Mesenchymal stem cell (in vitro differentiated cells and primary cell): ENCODE measurements around the gene PSTPIP2.
"Not testable (repeated sequence)": the region's sequence is repeated elsewhere in the genome, so short reads cannot be mapped to it uniquely, and the experiment has no call there.

Experiments used
- DNase-seq: peaks from one replicate; pipeline ENCODE4 v3.0.0-alpha.2; 2013
- H2AFZ ChIP-seq: one replicate; pipeline ENCODE4 v1.6.1; 2013; ENCODE audit warnings: low read depth, mild to moderate bottlenecking, control low read depth, inconsistent platforms, low read length, moderate library complexity
- H2AK5ac ChIP-seq: 2 replicates; pipeline ENCODE4 v1.6.1; 2013; ENCODE audit warnings: low read length, moderate library complexity, mild to moderate bottlenecking, inconsistent platforms; ENCODE audit not compliant: severe bottlenecking
- H2BK120ac ChIP-seq: one replicate; pipeline ENCODE4 v1.6.1; 2013; ENCODE audit warnings: low read depth, mild to moderate bottlenecking, inconsistent platforms, low read length, moderate library complexity
- H2BK12ac ChIP-seq, 2 experiments: one replicate each; pipeline ENCODE4 v1.6.1; 2013; ENCODE audit warnings: inconsistent platforms in 2 of 2, low read length in 2 of 2, mild to moderate bottlenecking in 2 of 2, moderate library complexity in 2 of 2, control low read depth in 1 of 2
- H2BK15ac ChIP-seq: one replicate; pipeline ENCODE4 v1.6.1; 2013; ENCODE audit warnings: mild to moderate bottlenecking, low read depth, inconsistent platforms; ENCODE audit not compliant: poor library complexity, severe bottlenecking
- H2BK5ac ChIP-seq: 2 replicates; pipeline ENCODE4 v1.6.1; 2013; ENCODE audit warnings: low read depth, mild to moderate bottlenecking, low read length, control low read depth, inconsistent platforms; ENCODE audit not compliant: poor library complexity, severe bottlenecking
- H3K14ac ChIP-seq, 2 experiments: one replicate each; pipeline ENCODE4 v1.6.1; 2013; ENCODE audit warnings: inconsistent platforms in 2 of 2, low read length in 2 of 2, control low read depth in 1 of 2, mild to moderate bottlenecking in 1 of 2, moderate library complexity in 1 of 2
- H3K18ac ChIP-seq, 2 experiments: one replicate each; pipeline ENCODE4 v1.6.1; 2013; ENCODE audit warnings: inconsistent platforms in 2 of 2, low read length in 2 of 2, control low read depth in 1 of 2, low read depth in 1 of 2, mild to moderate bottlenecking in 1 of 2
- H3K23ac ChIP-seq, 2 experiments: one replicate each; pipeline ENCODE4 v1.6.1; 2013; ENCODE audit warnings: inconsistent platforms in 2 of 2, low read length in 2 of 2, mild to moderate bottlenecking in 2 of 2, moderate library complexity in 2 of 2, control low read depth in 1 of 2
- H3K27ac ChIP-seq: 2 replicates; pipeline ENCODE4 v1.5.1; 2013; ENCODE audit warnings: mild to moderate bottlenecking, moderate library complexity, low read length, control low read depth, inconsistent platforms; ENCODE audit not compliant: poor library complexity, severe bottlenecking
- H3K27me3 ChIP-seq, 2 experiments: 2 replicates each; pipeline versions ENCODE4 v1.6.1 to v1.7.0; 2013; ENCODE audit warnings: low read length in 2 of 2, mild to moderate bottlenecking in 2 of 2, moderate library complexity in 2 of 2, control low read depth in 1 of 2, inconsistent platforms in 1 of 2; ENCODE audit not compliant: control insufficient read depth in 1 of 2, insufficient read depth in 1 of 2
- H3K36me3 ChIP-seq, 2 experiments: 2 replicates each; pipeline versions ENCODE4 v1.6.1 to v1.7.0; 2013; ENCODE audit warnings: low read length in 2 of 2, control low read depth in 1 of 2, inconsistent platforms in 1 of 2, low read depth in 1 of 2, mild to moderate bottlenecking in 1 of 2; ENCODE audit not compliant: insufficient read depth in 2 of 2, control insufficient read depth in 1 of 2
- H3K4ac ChIP-seq, 2 experiments: one replicate each; pipeline ENCODE4 v1.6.1; 2013; ENCODE audit warnings: inconsistent platforms in 2 of 2, low read length in 2 of 2, mild to moderate bottlenecking in 2 of 2, moderate library complexity in 2 of 2, control low read depth in 1 of 2, low read depth in 1 of 2
- H3K4me1 ChIP-seq: 2 replicates; pipeline ENCODE4 v1.6.1; 2013; ENCODE audit warnings: low read depth, low read length, control low read depth; ENCODE audit not compliant: control insufficient read depth, insufficient read depth
- H3K4me2 ChIP-seq: 2 replicates; pipeline ENCODE4 v1.6.1; 2013; ENCODE audit warnings: low read length, mild to moderate bottlenecking, inconsistent platforms; ENCODE audit not compliant: poor library complexity, severe bottlenecking
- H3K4me3 ChIP-seq, 2 experiments: 2 replicates each; pipeline versions ENCODE4 v1.5.1 to v1.7.0; 2013; ENCODE audit warnings: low read length in 2 of 2, mild to moderate bottlenecking in 2 of 2, control low read depth in 1 of 2, low read depth in 1 of 2; ENCODE audit not compliant: insufficient read depth in 1 of 2
- H3K79me1 ChIP-seq: replicated peaks from 2 replicates; pipeline ENCODE4 v1.6.1; 2013; ENCODE audit warnings: mild to moderate bottlenecking, control low read depth, low read length, inconsistent platforms; ENCODE audit not compliant: poor library complexity, severe bottlenecking
- H3K9ac ChIP-seq: 2 replicates; pipeline ENCODE4 v1.7.0; 2013; ENCODE audit warnings: mild to moderate bottlenecking, low read length, moderate library complexity
- H3K9me3 ChIP-seq: 2 replicates; pipeline ENCODE4 v1.7.0; 2013; ENCODE audit warnings: mild to moderate bottlenecking, low read length; ENCODE audit not compliant: control insufficient read depth
- H4K8ac ChIP-seq: one replicate; pipeline ENCODE4 v1.6.1; 2013; ENCODE audit warnings: inconsistent platforms, mild to moderate bottlenecking, low read length, moderate library complexity
- H4K91ac ChIP-seq: one replicate; pipeline ENCODE4 v1.6.1; 2013; ENCODE audit warnings: mild to moderate bottlenecking, low read length, inconsistent platforms
- WGBS: methylation state at CpG from one replicate; pipeline ENCODE4 v1.1.7; 2013; ENCODE audit warnings: mixed read lengths; 5-methylcytosine and 5-hydroxymethylcytosine counted together

The PSTPIP2 gene

DNA sequence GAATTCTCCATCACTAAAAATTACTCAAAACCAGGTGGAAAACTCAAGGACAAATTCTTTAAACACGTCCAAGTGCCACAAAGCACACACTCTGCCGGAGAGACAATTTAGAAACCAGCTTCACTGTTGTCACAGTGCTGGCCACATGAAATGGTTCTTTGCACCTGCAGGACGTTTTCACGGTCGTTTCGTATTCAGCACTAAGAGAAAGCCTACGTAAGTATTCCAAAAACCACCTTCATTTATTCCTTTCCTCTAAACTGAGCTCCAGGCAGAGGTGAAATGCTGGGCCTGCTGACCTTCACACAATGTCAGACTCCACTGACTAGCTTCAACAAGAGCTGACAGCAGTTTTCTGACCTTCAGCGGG, 25.4 kb upstream of the PSTPIP2 start:
- H2BK5ac ChIP-seq = no peak overlapping the region
- DNase-seq = no peak
- H3K9ac ChIP-seq = peak overlapping the region; percentile 99
- peak overlapping the region in 1 of 2 experiments; percentile 99 for H3K14ac ChIP-seq
- H3K4me3 ChIP-seq = peak overlapping the region; percentile 99 to 100
- H3K23ac ChIP-seq = peak overlapping the region; percentile 71 to 85
- WGBS = 1% methylated on average over 8 of the region's 8 CpGs
- peak overlapping the region; percentile 97 for H4K8ac ChIP-seq
- H2AFZ ChIP-seq = peak overlapping the region; percentile 60
- peaks cover 17 to 24% of the 10 kb centered on the region in 2 experiments for H3K36me3 ChIP-seq
- H4K91ac ChIP-seq = peak overlapping the region; percentile 98
- peaks cover 3% of the 10 kb centered on the region for H3K79me1 ChIP-seq
- H3K9me3 ChIP-seq = no peaks in the 10 kb centered on the region
- peak overlapping the region; percentile 98 to 100 for H3K18ac ChIP-seq
- H2AK5ac ChIP-seq = peak overlapping the region; percentile 84
- peaks cover 13% of the 10 kb centered on the region for H3K4me1 ChIP-seq
- no peak overlapping the region for H2BK15ac ChIP-seq
- peak overlapping the region; percentile 93 to 98 for H3K4ac ChIP-seq
- H3K27ac ChIP-seq = peak overlapping the region; percentile 85
- H3K27me3 ChIP-seq = no peaks in the 10 kb centered on the region
- peak overlapping the region; percentile 71 for H2BK120ac ChIP-seq
- H3K4me2 ChIP-seq = peak overlapping the region; percentile 81
- H2BK12ac ChIP-seq = no peak overlapping the region

DNA sequence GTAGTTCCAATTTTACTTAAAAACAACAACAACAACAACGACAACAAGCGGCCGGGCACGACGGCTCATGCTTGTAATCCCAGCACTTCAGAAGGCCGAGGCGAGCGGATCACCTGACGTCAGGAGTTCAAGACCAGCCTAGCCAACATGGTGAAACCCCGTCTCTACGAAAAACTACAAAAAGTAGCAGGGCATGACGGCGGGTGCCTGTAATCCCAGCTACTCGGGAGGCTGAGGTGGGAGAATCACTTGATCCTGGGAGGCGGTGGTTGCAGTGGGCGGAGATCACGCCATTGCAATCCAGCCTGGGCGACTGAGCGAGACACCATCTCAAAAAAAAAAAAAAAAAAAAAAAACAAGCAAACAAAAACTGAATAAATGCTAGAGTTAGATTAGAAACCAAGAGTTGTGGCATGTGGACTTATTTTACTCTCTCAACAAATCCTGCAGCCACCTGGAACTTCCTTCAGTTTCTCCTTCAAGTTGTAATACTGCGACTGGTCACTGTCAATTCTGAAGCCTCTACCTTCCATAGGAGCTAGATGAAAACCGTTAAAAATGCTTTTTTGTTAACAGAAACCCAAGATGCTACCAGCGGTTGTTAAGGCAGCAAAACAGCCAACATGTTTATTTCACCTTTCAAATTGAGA, 24.7 kb upstream of the PSTPIP2 start:
- no peaks in the 10 kb centered on the region for H3K9me3 ChIP-seq
- no peak overlapping the region for H2BK120ac ChIP-seq
- peak overlapping the region; percentile 99 to 100 for H3K4me3 ChIP-seq
- H3K4me2 ChIP-seq = peak overlapping the region; percentile 81
- no peak overlapping the region for H3K4ac ChIP-seq
- no peak overlapping the region for H3K23ac ChIP-seq
- H2BK12ac ChIP-seq = no peak overlapping the region
- peak overlapping the region; percentile 9 for H3K27ac ChIP-seq
- peaks cover 3% of the 10 kb centered on the region for H3K79me1 ChIP-seq
- no peaks in the 10 kb centered on the region for H3K27me3 ChIP-seq
- no peak overlapping the region for H2AK5ac ChIP-seq
- H3K9ac ChIP-seq = peak overlapping the region; percentile 99
- H2BK15ac ChIP-seq = no peak overlapping the region
- H3K14ac ChIP-seq = no peak overlapping the region
- H3K4me1 ChIP-seq = peaks cover 13% of the 10 kb centered on the region
- H3K18ac ChIP-seq = peak overlapping the region in 1 of 2 experiments; percentile 2
- WGBS = 61% methylated on average over 17 of the region's 22 CpGs
- no peak overlapping the region for H2BK5ac ChIP-seq
- peak; percentile 26 for DNase-seq
- peaks cover 22 to 26% of the 10 kb centered on the region in 2 experiments for H3K36me3 ChIP-seq
- H4K91ac ChIP-seq = no peak overlapping the region
- no peak overlapping the region for H4K8ac ChIP-seq
- H2AFZ ChIP-seq = no peak overlapping the region

DNA sequence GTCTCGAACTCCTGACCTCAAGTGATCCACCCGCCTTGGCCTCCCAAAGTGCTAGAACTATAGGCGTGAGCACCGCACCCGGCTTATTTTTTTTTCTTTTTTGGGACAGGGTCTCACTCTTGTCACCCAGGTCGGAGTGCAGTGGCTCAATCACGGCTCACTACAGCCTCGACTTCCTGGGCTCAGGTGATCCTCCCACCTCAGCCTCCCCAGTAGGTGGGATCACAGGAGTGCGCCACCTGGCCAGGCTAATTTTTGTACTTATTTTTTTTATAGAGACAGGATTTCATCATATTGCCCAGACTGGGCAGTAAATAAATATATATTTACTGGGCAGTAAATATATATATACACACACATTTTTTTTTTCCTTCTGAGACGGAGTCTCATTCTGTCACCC, 23.5 kb upstream of the PSTPIP2 start:
- no peak for DNase-seq
- H3K14ac ChIP-seq = no peak overlapping the region
- peaks cover 5% of the 10 kb centered on the region for H3K79me1 ChIP-seq
- H2BK15ac ChIP-seq = no peak overlapping the region
- H3K36me3 ChIP-seq = peaks cover 25 to 39% of the 10 kb centered on the region in 2 experiments
- H2AFZ ChIP-seq = no peak overlapping the region
- H3K9ac ChIP-seq = no peak overlapping the region
- H4K91ac ChIP-seq = no peak overlapping the region
- WGBS = 97% methylated on average over 8 of the region's 10 CpGs
- no peak overlapping the region for H3K23ac ChIP-seq
- H3K4me3 ChIP-seq = peak overlapping the region in 1 of 2 experiments; percentile 100
- H2BK5ac ChIP-seq = no peak overlapping the region
- H2BK120ac ChIP-seq = no peak overlapping the region
- no peak overlapping the region for H3K27ac ChIP-seq
- H2BK12ac ChIP-seq = no peak overlapping the region
- H4K8ac ChIP-seq = no peak overlapping the region
- H3K27me3 ChIP-seq = no peaks in the 10 kb centered on the region
- H3K18ac ChIP-seq = no peak overlapping the region
- H3K4me1 ChIP-seq = peaks cover 13% of the 10 kb centered on the region
- H3K4ac ChIP-seq = no peak overlapping the region
- H3K4me2 ChIP-seq = no peak overlapping the region
- H3K9me3 ChIP-seq = no peaks in the 10 kb centered on the region
- no peak overlapping the region for H2AK5ac ChIP-seq

DNA sequence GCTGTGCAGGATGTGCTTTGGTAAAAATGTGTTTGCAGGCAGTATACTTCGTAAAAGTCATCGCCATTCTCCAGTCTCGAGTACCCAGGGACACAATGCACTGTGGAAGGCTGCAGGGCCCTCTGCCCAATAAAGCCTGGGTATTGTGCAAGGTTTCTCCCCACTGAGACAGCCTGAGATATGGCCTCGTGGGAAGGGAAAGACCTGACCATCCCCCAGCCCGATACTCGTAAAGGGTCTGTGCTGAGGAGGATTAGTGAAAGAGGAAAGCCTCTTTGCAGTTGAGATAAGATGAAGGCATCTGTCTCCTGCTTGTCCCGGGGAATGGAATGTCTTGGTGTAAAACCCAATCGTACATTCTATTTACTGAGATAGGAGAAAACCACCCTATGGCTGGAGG, 16.4 kb upstream of the PSTPIP2 start:
- H2AK5ac ChIP-seq, H3K27me3 ChIP-seq, H3K4ac ChIP-seq, H4K8ac ChIP-seq, H3K18ac ChIP-seq, H3K9ac ChIP-seq, H3K4me2 ChIP-seq, H3K4me3 ChIP-seq, H3K27ac ChIP-seq, H4K91ac ChIP-seq, H2AFZ ChIP-seq, H2BK12ac ChIP-seq, H2BK15ac ChIP-seq, H3K14ac ChIP-seq, H2BK120ac ChIP-seq, H3K9me3 ChIP-seq, H3K4me1 ChIP-seq, H2BK5ac ChIP-seq: not testable (repeated sequence)
- DNase-seq = peak; percentile 24
- 35% methylated on average over 7 of the region's 8 CpGs for WGBS
- Histone ChIP-seq H3K23ac (peak overlapping the region in 1 of 2 experiments; percentile 59), H3K36me3 (peaks cover 61 to 95% of the 10 kb centered on the region in 2 experiments), H3K79me1 (peaks cover 16% of the 10 kb centered on the region)
